HCT116 (cell line): ENCODE measurements around the gene WDR93. TPM values are rescaled to one million over a fixed set of nuclear protein-coding genes. Genes with fewer than 3 reads are reported as not detected.
A peak's percentile ranks its signal among the peaks of the same experiment; 100 is the strongest.

Experiments used
- ATAC-seq: fragments of 200-7000 bp; cut with Tn5 transposase; 2 replicates; pipeline ENCODE4 v1.9.1; 2020; ENCODE audit warnings: mild to moderate bottlenecking, moderate library complexity
- BruUV-seq: library from RNA; stranded (reverse); fragments of 400-500 nt; replicated peaks from 2 replicates; lab custom pipeline; 2021; lab: Mats Ljungman, UMichigan
- CTCF ChIA-PET: fragments of 300-600 bp; sonication (Branson Sonifier 250); formaldehyde crosslinking; loops from one replicate; lab custom pipeline; 2021; ENCODE audit warnings: antibody characterized with exemption; lab: Charles Lee
- POLR2A ChIA-PET: fragments of 300-600, 350-600 bp; sonication (Branson Sonifier 250); formaldehyde crosslinking; loops from one replicate; lab custom pipeline; 2021; ENCODE audit warnings: antibody characterized with exemption; lab: Charles Lee
- RAD21 ChIA-PET, 2 experiments: fragments of 300-600 bp; sonication (Branson Sonifier 250); formaldehyde crosslinking; loops; one replicate each; lab custom pipeline; 2023; ENCODE audit warnings: low total read pairs in 2 of 2; ENCODE audit not compliant: uncharacterized antibody in 2 of 2, unreplicated experiment in 2 of 2, low non-redundant PET in 1 of 2; lab: Charles Lee
- DNase-seq: peaks from one replicate; pipeline ENCODE4 v3.0.0-alpha.2; 2010; ENCODE audit warnings: low read depth, low spot score
- H2AFZ ChIP-seq: fragments of 200-600 bp; shearing (Covaris generic), sonication (generic); 2 replicates; pipeline ENCODE4 v1.6.1; 2017; ENCODE audit warnings: low read depth, mixed run types, mixed read lengths, antibody characterized with exemption, low read length; ENCODE audit not compliant: poor library complexity, severe bottlenecking
- H3K27ac ChIP-seq: 2 replicates; pipeline ENCODE4 v1.5.1; 2012; ENCODE audit warnings: low read depth, low read length
- H3K27me3 ChIP-seq: fragments of 200-600 bp; sonication (generic); 2 replicates; pipeline ENCODE4 v1.6.1; 2016; ENCODE audit warnings: mixed run types, low read length, mixed read lengths; ENCODE audit not compliant: insufficient read depth
- H3K36me3 ChIP-seq, 2 experiments: fragments of 200-500 bp in 1 of 2; fragments of 200-600 bp in 1 of 2; sonication (Bioruptor generic) in 1 of 2; sonication (generic) in 1 of 2; 2 replicates each; pipeline versions ENCODE4 v1.5.1 to v1.6.1; 2014 to 2016; ENCODE audit warnings: low read length in 2 of 2, inconsistent platforms in 1 of 2, mixed read lengths in 1 of 2, mixed run types in 1 of 2; ENCODE audit not compliant: insufficient read depth in 2 of 2, control insufficient read depth in 1 of 2
- H3K4me1 ChIP-seq, 2 experiments: fragments of 200-600 bp in 1 of 2; sonication (generic) in 1 of 2; 2 replicates each; pipeline versions ENCODE4 v1.5.1 to v1.6.1; 2012 to 2017; ENCODE audit warnings: low read length in 2 of 2, inconsistent platforms in 1 of 2, mild to moderate bottlenecking in 1 of 2, mixed read lengths in 1 of 2, mixed run types in 1 of 2, moderate library complexity in 1 of 2; ENCODE audit not compliant: insufficient read depth in 2 of 2, control insufficient read depth in 1 of 2
- H3K4me2 ChIP-seq: fragments of 200-600 bp; sonication (generic); 2 replicates; pipeline ENCODE4 v1.6.1; 2017; ENCODE audit warnings: mixed run types, low read length, mixed read lengths
- H3K4me3 ChIP-seq, 2 experiments: fragments of 200-600 bp in 1 of 2; sonication (generic) in 1 of 2; replicated peaks in 1 of 2; 2 replicates each; pipeline ENCODE4 v1.5.1; 2011 to 2016; ENCODE audit warnings: low read length in 2 of 2, control low read depth in 1 of 2, low read depth in 1 of 2, mild to moderate bottlenecking in 1 of 2, mixed read lengths in 1 of 2, mixed run types in 1 of 2
- H3K79me2 ChIP-seq: fragments of 200-600 bp; sonication (generic); 2 replicates; pipeline ENCODE4 v1.6.1; 2017; ENCODE audit warnings: mild to moderate bottlenecking, mixed run types, low read length, moderate library complexity, mixed read lengths; ENCODE audit not compliant: insufficient read depth
- H3K9ac ChIP-seq: fragments of 200-600 bp; sonication (generic); 2 replicates; pipeline ENCODE4 v1.6.1; 2016; ENCODE audit warnings: low read length, mixed read lengths
- H3K9me2 ChIP-seq: fragments of 200-600 bp; sonication (generic), shearing (Covaris generic); 2 replicates; pipeline ENCODE4 v1.6.1; 2017; ENCODE audit warnings: mixed run types, mild to moderate bottlenecking, moderate library complexity; ENCODE audit not compliant: insufficient read depth
- H3K9me3 ChIP-seq, 2 experiments: fragments of 200-500 bp in 1 of 2; fragments of 200-600 bp in 1 of 2; sonication (Bioruptor generic) in 1 of 2; sonication (generic) in 1 of 2; 2 replicates each; pipeline ENCODE4 v1.6.1; 2014 to 2017; ENCODE audit warnings: low read length in 2 of 2, mixed read lengths in 2 of 2, inconsistent platforms in 1 of 2, low read depth in 1 of 2, mild to moderate bottlenecking in 1 of 2, mixed run types in 1 of 2, moderate library complexity in 1 of 2; ENCODE audit not compliant: control insufficient read depth in 1 of 2, insufficient read depth in 1 of 2
- H4K20me1 ChIP-seq: fragments of 200-600 bp; sonication (generic), shearing (Covaris generic); 2 replicates; pipeline ENCODE4 v1.6.1; 2017; ENCODE audit warnings: mixed run types, mild to moderate bottlenecking, moderate library complexity; ENCODE audit not compliant: insufficient read depth
- CEBPB ChIP-seq: IDR thresholded peaks from 2 replicates; pipeline ENCODE4 v1.6.1; 2012; ENCODE audit warnings: low read depth
- ELF1 ChIP-seq: IDR thresholded peaks from 2 replicates; pipeline ENCODE4 v1.6.1; 2012; ENCODE audit warnings: low read depth, borderline replicate concordance
- EZH2phosphoT487 ChIP-seq: fragments of 200-600 bp; IDR thresholded peaks from 2 replicates; pipeline ENCODE4 v1.6.1; 2018; ENCODE audit warnings: antibody characterized with exemption, borderline replicate concordance
- FOSL1 ChIP-seq: IDR thresholded peaks from 2 replicates; pipeline ENCODE4 v1.6.1; 2012; ENCODE audit warnings: low read depth
- JUND ChIP-seq: IDR thresholded peaks from 2 replicates; pipeline ENCODE4 v1.6.1; 2012
- POLR2A ChIP-seq: IDR thresholded peaks from 2 replicates; pipeline ENCODE4 v1.7.0; 2011; ENCODE audit warnings: borderline replicate concordance; ENCODE audit not compliant: insufficient read depth, insufficient read length; ENCODE audit errors: extremely low read depth
- POLR2AphosphoS5 ChIP-seq: IDR thresholded peaks from 2 replicates; pipeline ENCODE4 v1.6.1; 2011; ENCODE audit warnings: mild to moderate bottlenecking, low read depth, low read length, moderate library complexity
- RAD21 ChIP-seq: IDR thresholded peaks from 2 replicates; pipeline ENCODE4 v1.6.1; 2012; ENCODE audit warnings: low read depth, mild to moderate bottlenecking
- SIN3A ChIP-seq: IDR thresholded peaks from 2 replicates; pipeline ENCODE4 v1.6.1; 2012; ENCODE audit warnings: low read depth
- SRF ChIP-seq: IDR thresholded peaks from 2 replicates; pipeline ENCODE4 v1.6.1; 2012; ENCODE audit warnings: low read depth
- TCF7L2 ChIP-seq: IDR thresholded peaks from 2 replicates; pipeline ENCODE4 v1.7.0; 2011; ENCODE audit warnings: borderline replicate concordance, inconsistent platforms; ENCODE audit not compliant: insufficient read depth, insufficient read length; ENCODE audit errors: extremely low read depth
- ZNF274 ChIP-seq: fragments of 200-500 bp; sonication (Bioruptor generic); IDR thresholded peaks from 2 replicates; pipeline ENCODE4 v1.6.1; 2014; ENCODE audit warnings: mild to moderate bottlenecking, low read depth, low read length, inconsistent platforms
- intact Hi-C: fragments of 100-400 bp; cut with micrococcal nuclease; formaldehyde crosslinking; loops from 2 replicates; pipeline ENCODE4 v1.10.0; 2022
- total RNA-seq: library from RNA; stranded (reverse); gene quantifications from one replicate; pipeline ENCODE4 v1.2.1, GENCODE V29; 2021; ENCODE audit not compliant: unreplicated experiment
- TF ChIP-seq, protein P1 (sequence below): IDR thresholded peaks from 2 replicates; pipeline ENCODE4 v1.6.1; 2012; ENCODE audit warnings: low read depth
- TF ChIP-seq, protein P2 (sequence below): IDR thresholded peaks from 2 replicates; pipeline ENCODE4 v1.6.1; 2012

Gene WDR93
- total RNA-seq, 1 experiment from 2014 or later, result 0.42 TPM

DNA sequence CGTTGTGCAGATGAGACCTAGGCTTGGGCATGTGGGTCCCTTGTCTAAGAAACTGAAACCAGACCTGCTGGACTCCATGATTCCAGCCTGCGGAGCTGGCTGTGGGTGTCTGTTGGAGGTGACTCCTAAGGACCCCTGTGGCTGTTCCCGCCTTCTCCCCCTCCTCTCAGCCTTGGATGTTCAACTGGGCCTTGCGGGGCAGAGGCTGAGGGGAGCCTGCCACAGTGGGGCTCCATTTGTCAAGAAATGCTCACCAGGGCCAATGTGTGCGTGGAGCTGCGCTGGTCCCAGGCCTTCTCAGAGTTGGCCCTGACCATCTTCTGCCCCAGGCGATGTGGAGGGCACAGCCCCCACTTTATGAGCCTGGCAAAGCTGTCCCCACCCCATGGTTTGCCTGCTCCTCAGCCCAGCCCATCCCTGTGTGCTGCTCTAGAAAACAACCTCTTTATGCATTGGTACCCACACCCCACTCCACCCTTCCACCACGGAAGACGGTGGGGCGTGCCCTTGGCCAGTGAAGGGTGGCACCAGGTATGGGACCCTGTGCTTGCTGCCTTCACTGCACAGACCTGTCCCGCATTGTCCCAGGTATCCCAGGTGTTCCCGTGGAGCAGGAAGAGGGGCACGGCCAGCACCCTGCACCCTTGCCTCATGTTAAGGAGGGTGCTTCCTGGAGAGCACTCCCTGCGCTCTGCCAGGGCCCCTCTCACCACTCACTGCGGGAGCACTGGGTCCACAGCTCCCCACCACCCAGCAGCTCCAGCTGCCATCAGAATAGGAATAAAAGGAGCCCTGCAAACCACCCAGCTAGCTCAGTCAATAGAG lies 93.5 kb downstream of the WDR93 start:
- Histone ChIP-seq H2AFZ (no peak overlapping the region), H3K9me2 (no peaks in the 10 kb centered on the region), H3K4me1 (peaks cover 8 to 59% of the 10 kb centered on the region in 2 experiments; a peak in 3 of 4 replicates), H3K4me3 (no peak overlapping the region), H3K27me3 (no peaks in the 10 kb centered on the region), H3K9me3 (no peaks in the 10 kb centered on the region), H3K4me2 (no peak overlapping the region), H3K9ac (no peak overlapping the region), H3K79me2 (no peaks in the 10 kb centered on the region), H3K36me3 (no peaks in the 10 kb centered on the region), H4K20me1 (no peaks in the 10 kb centered on the region), H3K27ac (no peak overlapping the region)
- POLR2A ChIA-PET, result no interaction called here
- RAD21 ChIA-PET, result no interaction called here
- CTCF ChIA-PET, result interaction anchor here (0.7 kb wide), 1 partner anchor 91 kb away, joined by 4 read pairs; no protein-coding TSS in a partner anchor
- no TSS peak for BruUV-seq
- TF ChIP-seq CEBPB (no peak), POLR2AphosphoS5 (no peak), RAD21 (0 out of 2 replicates have a peak, but pooled peaks have one; percentile 3)
- intact Hi-C loops, result no loop called here
- no peak for DNase-seq
- no peak for ATAC-seq

DNA sequence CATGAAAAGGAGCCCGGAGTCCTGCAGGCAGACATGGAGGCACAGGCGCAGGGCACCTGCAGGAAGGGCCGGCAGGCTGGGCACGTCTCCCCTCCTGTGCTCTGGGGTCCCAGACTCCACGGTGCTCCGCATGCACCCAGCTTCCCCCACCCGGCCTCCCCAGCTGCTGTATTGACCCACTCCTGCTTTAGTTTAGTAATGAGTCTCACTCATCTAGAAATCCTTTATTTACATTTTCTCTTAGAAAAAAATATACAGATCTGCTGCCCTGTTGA lies 94.0 kb downstream of the WDR93 start:
- H3K4me1 ChIP-seq, result peaks cover 8 to 59% of the 10 kb centered on the region in 2 experiments; a peak in 3 of 4 replicates
- ChIA-PET RAD21 (no interaction called here), POLR2A (no interaction called here), CTCF (interaction anchor here (0.7 kb wide), 1 partner anchor 90 kb away, joined by 4 read pairs; no protein-coding TSS in a partner anchor)
- H2AFZ ChIP-seq, result no peak overlapping the region
- intact Hi-C loops, result no loop called here
- no peak overlapping the region for H3K9ac ChIP-seq
- H3K36me3 ChIP-seq, result no peaks in the 10 kb centered on the region
- BruUV-seq, result no TSS peak
- H3K27ac ChIP-seq, result no peak overlapping the region
- H3K4me3 ChIP-seq, result no peak overlapping the region
- no peaks in the 10 kb centered on the region for H3K79me2 ChIP-seq
- H3K27me3 ChIP-seq, result no peaks in the 10 kb centered on the region
- DNase-seq, result no peak
- no peak for ATAC-seq
- no peaks in the 10 kb centered on the region for H3K9me2 ChIP-seq
- no peaks in the 10 kb centered on the region for H4K20me1 ChIP-seq
- no peaks in the 10 kb centered on the region for H3K9me3 ChIP-seq
- no peak overlapping the region for H3K4me2 ChIP-seq
- TF ChIP-seq SRF (no peak), ELF1 (no peak), SIN3A (no peak), POLR2A (no peak), ZNF274 (no peak), EZH2phosphoT487 (no peak), JUND (no peak), FOSL1 (no peak), TCF7L2 (no peak)
- TF ChIP-seq, protein P1, sequence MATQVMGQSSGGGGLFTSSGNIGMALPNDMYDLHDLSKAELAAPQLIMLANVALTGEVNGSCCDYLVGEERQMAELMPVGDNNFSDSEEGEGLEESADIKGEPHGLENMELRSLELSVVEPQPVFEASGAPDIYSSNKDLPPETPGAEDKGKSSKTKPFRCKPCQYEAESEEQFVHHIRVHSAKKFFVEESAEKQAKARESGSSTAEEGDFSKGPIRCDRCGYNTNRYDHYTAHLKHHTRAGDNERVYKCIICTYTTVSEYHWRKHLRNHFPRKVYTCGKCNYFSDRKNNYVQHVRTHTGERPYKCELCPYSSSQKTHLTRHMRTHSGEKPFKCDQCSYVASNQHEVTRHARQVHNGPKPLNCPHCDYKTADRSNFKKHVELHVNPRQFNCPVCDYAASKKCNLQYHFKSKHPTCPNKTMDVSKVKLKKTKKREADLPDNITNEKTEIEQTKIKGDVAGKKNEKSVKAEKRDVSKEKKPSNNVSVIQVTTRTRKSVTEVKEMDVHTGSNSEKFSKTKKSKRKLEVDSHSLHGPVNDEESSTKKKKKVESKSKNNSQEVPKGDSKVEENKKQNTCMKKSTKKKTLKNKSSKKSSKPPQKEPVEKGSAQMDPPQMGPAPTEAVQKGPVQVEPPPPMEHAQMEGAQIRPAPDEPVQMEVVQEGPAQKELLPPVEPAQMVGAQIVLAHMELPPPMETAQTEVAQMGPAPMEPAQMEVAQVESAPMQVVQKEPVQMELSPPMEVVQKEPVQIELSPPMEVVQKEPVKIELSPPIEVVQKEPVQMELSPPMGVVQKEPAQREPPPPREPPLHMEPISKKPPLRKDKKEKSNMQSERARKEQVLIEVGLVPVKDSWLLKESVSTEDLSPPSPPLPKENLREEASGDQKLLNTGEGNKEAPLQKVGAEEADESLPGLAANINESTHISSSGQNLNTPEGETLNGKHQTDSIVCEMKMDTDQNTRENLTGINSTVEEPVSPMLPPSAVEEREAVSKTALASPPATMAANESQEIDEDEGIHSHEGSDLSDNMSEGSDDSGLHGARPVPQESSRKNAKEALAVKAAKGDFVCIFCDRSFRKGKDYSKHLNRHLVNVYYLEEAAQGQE, result no peak
- TF ChIP-seq, protein P2, sequence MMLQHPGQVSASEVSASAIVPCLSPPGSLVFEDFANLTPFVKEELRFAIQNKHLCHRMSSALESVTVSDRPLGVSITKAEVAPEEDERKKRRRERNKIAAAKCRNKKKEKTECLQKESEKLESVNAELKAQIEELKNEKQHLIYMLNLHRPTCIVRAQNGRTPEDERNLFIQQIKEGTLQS, result no peak
